ENCODE data around the gene KBTBD12.
"Not testable (repeated sequence)": the region's sequence is repeated elsewhere in the genome, so short reads cannot be mapped to it uniquely, and the experiment has no call there.

The KBTBD12 gene

GRCh38 chr3:127915115-127915936 lies at the start of gene KBTBD12:
TSS of gene KBTBD12 (plus strand) at chr3:127915232. CDS start at chr3:127923062, 7,830 bp downstream.
- no peak for DNase-seq (ENCODE audit: low read depth in 2 of 2)

- DNase-seq (ENCODE audit: low read depth in 2 of 2): peak; percentile 2 to 11
Observed at GRCh38 chr3:127865941-127866340, 49.1 kb upstream of the KBTBD12 start.

- no peak for DNase-seq (ENCODE audit: low read depth in 2 of 2)
Observed at GRCh38 chr3:127867412-127867811, 47.6 kb upstream of the KBTBD12 start.

- no peak for DNase-seq (ENCODE audit: low read depth in 2 of 2)
Observed at GRCh38 chr3:127867986-127868385, 47.0 kb upstream of the KBTBD12 start.

- DNase-seq (ENCODE audit: low read depth in 2 of 2): no peak
Observed at GRCh38 chr3:127870156-127870555, 44.9 kb upstream of the KBTBD12 start.

- DNase-seq (ENCODE audit: low read depth in 2 of 2): not testable (repeated sequence)
Observed at GRCh38 chr3:127874097-127874496, 40.9 kb upstream of the KBTBD12 start.

- DNase-seq (ENCODE audit: low read depth in 2 of 2): no peak
Observed at GRCh38 chr3:127881586-127881985, 33.4 kb upstream of the KBTBD12 start.

GRCh38 chr3:127884041-127884440 lies 31.0 kb upstream of the KBTBD12 start:
- no peak for DNase-seq (ENCODE audit: low read depth in 2 of 2)

- no peak for DNase-seq (ENCODE audit: low read depth in 2 of 2)
Observed at GRCh38 chr3:127886231-127886955, 28.6 kb upstream of the KBTBD12 start.

- no peak for DNase-seq (ENCODE audit: low read depth in 2 of 2)
Observed at GRCh38 chr3:127886956-127887231, 28.1 kb upstream of the KBTBD12 start.

GRCh38 chr3:127887321-127887720 lies 27.7 kb upstream of the KBTBD12 start:
- no peak for DNase-seq (ENCODE audit: low read depth in 2 of 2)

GRCh38 chr3:127888156-127888555 lies 26.9 kb upstream of the KBTBD12 start:
- DNase-seq (ENCODE audit: low read depth in 2 of 2): no peak

- DNase-seq (ENCODE audit: low read depth in 2 of 2): no peak
Observed at GRCh38 chr3:127888564-127889107, 26.4 kb upstream of the KBTBD12 start.

- DNase-seq (ENCODE audit: low read depth in 2 of 2): no peak
Observed at GRCh38 chr3:127889461-127889863, 25.6 kb upstream of the KBTBD12 start.

GRCh38 chr3:127889976-127890650 lies 24.9 kb upstream of the KBTBD12 start:
- DNase-seq (ENCODE audit: low read depth in 2 of 2): no peak

- DNase-seq (ENCODE audit: low read depth in 2 of 2): peak; percentile 12 to 32
Observed at GRCh38 chr3:127890651-127891290, 24.3 kb upstream of the KBTBD12 start.

- no peak for DNase-seq (ENCODE audit: low read depth in 2 of 2)
Observed at GRCh38 chr3:127894481-127894880, 20.6 kb upstream of the KBTBD12 start.

- DNase-seq (ENCODE audit: low read depth in 2 of 2): no peak
Observed at GRCh38 chr3:127899200-127899599, 15.8 kb upstream of the KBTBD12 start.

GRCh38 chr3:127899766-127900165 lies 15.3 kb upstream of the KBTBD12 start:
- DNase-seq (ENCODE audit: low read depth in 2 of 2): no peak

- DNase-seq (ENCODE audit: low read depth in 2 of 2): no peak
Observed at GRCh38 chr3:127900536-127900935, 14.5 kb upstream of the KBTBD12 start.

- DNase-seq (ENCODE audit: low read depth in 2 of 2): no peak
Observed at GRCh38 chr3:127902486-127902885, 12.5 kb upstream of the KBTBD12 start.
